NB4 (cell line): Measurements from ENCODE around the gene ARHGAP45.

Source experiments
- MYC ChIP-seq: IDR thresholded peaks from 2 replicates; pipeline ENCODE4 v1.6.1; 2011; ENCODE audit warnings: low read depth, low read length
- POLR2A ChIP-seq: IDR thresholded peaks from 2 replicates; pipeline ENCODE4 v1.6.1; 2011; ENCODE audit warnings: mild to moderate bottlenecking; ENCODE audit not compliant: insufficient read length; ENCODE audit errors: extremely low read depth
- TF ChIP-seq, protein P1 (sequence below): IDR thresholded peaks from one replicate; pipeline ENCODE4 v1.5.1; 2012; ENCODE audit warnings: low read depth, low read length
- TF ChIP-seq, protein P2 (sequence below): IDR thresholded peaks from 2 replicates; pipeline ENCODE4 v1.6.1; 2011; ENCODE audit warnings: low read depth, low read length

DNA sequence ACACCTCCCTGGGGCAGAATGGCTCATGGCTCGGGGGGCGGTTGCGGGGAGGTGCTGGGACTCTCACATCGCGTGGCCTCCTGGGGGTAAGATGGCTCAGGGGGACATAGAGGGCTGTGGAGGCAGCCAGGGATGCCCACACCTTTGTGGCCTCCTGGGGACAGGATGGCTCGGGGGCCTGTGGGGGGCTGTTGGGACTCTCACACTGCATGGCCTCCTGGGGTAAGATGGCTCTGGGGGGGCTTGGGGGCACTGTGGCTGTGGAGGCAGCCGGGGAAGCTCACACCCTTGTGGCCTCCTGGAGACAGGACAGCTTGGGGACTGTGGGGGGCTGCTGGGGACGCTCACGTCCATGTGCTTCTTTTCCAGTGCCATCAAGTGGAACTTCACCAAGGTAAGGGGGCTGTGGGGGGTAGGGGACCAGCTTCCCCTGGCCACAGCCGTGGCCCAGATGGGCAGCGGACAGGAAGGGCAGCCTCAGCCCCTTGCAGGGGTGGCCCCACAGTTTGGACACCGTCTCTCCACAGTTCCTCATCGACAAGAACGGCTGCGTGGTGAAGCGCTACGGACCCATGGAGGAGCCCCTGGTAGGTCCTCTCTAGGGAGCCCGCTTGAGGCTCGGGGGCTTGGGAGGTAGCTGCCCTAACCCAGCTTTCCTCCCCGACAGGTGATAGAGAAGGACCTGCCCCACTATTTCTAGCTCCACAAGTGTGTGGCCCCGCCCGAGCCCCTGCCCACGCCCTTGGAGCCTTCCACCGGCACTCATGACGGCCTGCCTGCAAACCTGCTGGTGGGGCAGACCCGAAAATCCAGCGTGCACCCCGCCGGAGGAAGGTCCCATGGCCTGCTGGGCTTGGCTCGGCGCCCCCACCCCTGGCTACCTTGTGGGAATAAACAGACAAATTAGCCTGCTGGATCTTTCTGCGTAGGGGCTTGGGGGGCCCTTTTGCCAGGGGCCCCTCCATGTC lies 39.2 kb downstream of the ARHGAP45 start:
- TF ChIP-seq POLR2A (no peak), MYC (no peak)
- TF ChIP-seq, protein P1, sequence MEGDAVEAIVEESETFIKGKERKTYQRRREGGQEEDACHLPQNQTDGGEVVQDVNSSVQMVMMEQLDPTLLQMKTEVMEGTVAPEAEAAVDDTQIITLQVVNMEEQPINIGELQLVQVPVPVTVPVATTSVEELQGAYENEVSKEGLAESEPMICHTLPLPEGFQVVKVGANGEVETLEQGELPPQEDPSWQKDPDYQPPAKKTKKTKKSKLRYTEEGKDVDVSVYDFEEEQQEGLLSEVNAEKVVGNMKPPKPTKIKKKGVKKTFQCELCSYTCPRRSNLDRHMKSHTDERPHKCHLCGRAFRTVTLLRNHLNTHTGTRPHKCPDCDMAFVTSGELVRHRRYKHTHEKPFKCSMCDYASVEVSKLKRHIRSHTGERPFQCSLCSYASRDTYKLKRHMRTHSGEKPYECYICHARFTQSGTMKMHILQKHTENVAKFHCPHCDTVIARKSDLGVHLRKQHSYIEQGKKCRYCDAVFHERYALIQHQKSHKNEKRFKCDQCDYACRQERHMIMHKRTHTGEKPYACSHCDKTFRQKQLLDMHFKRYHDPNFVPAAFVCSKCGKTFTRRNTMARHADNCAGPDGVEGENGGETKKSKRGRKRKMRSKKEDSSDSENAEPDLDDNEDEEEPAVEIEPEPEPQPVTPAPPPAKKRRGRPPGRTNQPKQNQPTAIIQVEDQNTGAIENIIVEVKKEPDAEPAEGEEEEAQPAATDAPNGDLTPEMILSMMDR: no peak
- TF ChIP-seq, protein P2, sequence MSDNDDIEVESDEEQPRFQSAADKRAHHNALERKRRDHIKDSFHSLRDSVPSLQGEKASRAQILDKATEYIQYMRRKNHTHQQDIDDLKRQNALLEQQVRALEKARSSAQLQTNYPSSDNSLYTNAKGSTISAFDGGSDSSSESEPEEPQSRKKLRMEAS: no peak
